Stimulated activated CD8-positive, alpha-beta memory T cell treated with anti-CD3 and anti-CD28 coated beads, Interleukin-4, amount 100 ng/mL, for 1 hour (primary cell): ENCODE data around the gene SMAD3.

Experiments used
- DNase-seq, 2 donors: peaks; one replicate each; pipeline ENCODE4 v3.0.0-alpha.2; 2020; ENCODE audit warnings: low read depth in 2 of 2, low spot score in 1 of 2

SMAD3 gene

GRCh38 chr15:67225336-67225735, 159.9 kb downstream of the SMAD3 start:
- DNase-seq = no peak

DNA sequence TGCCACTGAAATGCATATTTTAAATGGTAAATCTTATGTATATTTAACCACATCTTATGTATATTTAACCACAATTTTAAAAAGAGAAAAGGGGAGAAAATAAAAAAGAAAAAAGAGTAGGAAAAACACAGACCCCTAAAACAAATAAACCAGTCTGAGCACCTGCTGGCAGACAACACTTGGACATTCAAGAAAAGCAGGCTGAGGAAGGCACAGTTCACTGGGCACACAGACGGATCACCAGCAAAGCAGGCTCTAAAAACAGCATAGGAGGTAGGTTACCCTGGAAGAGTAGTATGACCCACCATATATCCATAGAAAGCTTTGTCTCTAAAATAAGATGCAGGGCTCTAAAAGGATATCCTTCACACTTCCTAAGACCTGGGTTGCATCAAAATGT, 162.0 kb downstream of the SMAD3 start:
- no peak for DNase-seq

- no peak for DNase-seq
Observed at GRCh38 chr15:67227846-67228245, 162.4 kb downstream of the SMAD3 start.

DNA sequence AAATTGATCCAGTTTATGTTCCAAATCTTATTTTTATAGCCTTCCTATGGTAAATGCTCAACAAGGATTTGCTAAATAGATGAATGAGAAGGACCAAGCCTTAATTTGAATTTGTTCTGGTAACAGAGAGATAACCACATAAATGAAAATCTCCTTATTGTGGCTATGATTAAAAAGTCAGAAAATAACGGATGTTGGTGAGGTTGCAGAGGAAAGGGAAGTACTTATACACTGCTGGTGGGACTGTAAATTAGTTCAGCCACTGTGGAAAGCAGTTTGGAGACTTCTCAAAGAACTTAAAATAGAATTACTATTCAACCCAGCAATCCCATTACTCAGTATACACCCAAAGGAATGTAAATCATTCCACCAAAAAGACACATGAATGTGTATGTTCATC, 162.9 kb downstream of the SMAD3 start:
- DNase-seq = no peak

GRCh38 chr15:67230504-67230903, 165.1 kb downstream of the SMAD3 start:
- no peak for DNase-seq

DNA sequence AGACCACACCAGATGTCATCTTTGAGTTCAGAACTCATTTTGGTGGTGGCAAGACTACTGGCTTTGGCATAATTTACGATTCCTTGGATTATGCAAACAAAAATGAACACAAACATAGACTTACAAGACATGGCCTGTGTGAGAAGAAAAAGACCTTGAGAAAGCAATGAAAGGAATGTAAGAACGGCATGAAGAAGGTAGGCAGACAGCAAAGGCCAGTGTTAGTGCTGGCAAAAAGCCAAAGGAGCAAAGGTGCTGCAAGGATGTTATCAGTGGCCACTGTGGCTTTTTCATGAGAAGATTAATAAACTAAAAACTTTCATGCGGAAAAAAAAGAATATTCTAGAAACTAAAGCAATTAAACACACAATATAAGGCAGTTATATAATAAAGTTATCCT, 167.2 kb downstream of the SMAD3 start:
- no peak for DNase-seq

GRCh38 chr15:67240235-67241131, 175.1 kb downstream of the SMAD3 start:
- no peak for DNase-seq

DNA sequence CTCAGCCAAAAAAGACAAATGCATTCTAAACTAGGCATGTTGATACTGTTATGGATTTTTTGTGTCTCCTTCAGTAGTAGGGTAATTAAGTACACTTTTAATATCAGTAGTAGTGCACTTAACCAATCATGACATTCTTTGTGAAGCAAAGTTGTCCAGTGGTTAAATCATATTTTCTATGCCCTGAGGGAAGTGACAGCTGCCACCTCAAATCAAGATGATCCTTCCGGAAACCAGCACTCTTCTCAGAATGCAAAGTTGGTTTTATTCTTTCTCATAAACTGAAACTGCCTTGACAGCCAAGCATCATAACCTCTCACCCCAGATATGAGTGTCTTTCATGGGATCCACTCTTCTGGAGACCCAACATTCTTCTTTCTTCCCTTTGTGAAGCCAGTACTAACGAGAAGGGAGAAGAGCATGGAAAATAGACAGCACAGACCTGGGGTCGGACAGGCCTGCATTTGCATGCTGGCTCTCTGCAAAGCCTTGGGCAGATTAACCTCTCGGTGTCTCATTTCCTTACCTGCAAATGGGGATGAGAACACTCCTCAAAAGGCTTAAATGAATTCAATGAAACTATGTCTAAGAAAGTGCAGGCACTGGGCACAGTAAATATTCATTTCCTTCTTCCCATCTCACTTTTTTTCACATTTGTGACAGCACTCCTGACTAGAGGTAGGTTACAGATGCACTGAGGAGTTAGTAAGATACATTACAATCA, 175.9 kb downstream of the SMAD3 start:
- DNase-seq = no peak

- no peak for DNase-seq
Observed at GRCh38 chr15:67242708-67243111, 177.3 kb downstream of the SMAD3 start.
